SW480 (cell line): Measurements from ENCODE around the gene UQCRFS1.
A peak's percentile ranks its signal among the peaks of the same experiment; 100 is the strongest.
"Not testable (repeated sequence)": the region's sequence is repeated elsewhere in the genome, so short reads cannot be mapped to it uniquely, and the experiment has no call there.

Experiments
- DNase-seq: peaks from one replicate; pipeline ENCODE4 v3.0.0-alpha.2; 2016; ENCODE audit warnings: low spot score

Gene UQCRFS1

GRCh38 chr19:29212648-29213573 is at the start of gene UQCRFS1:
Gene UQCRFS1, minus strand, starts transcription at chr19:29213151. Its CDS starts 33 bp downstream, at chr19:29213118.
- peak; percentile 92 for DNase-seq

GRCh38 chr19:29262085-29262484 is 49.1 kb upstream of the UQCRFS1 start:
- no peak for DNase-seq

- peak; percentile 48 for DNase-seq
These were observed 47.7 kb upstream of the UQCRFS1 start for GRCh38 chr19:29260477-29261317.

- no peak for DNase-seq
These were observed 46.9 kb upstream of the UQCRFS1 start for GRCh38 chr19:29259867-29260281.

- peak; percentile 16 for DNase-seq
These were observed 46.2 kb upstream of the UQCRFS1 start for GRCh38 chr19:29259153-29259552.

- no peak for DNase-seq
These were observed 43.6 kb upstream of the UQCRFS1 start for GRCh38 chr19:29256516-29256915.

GRCh38 chr19:29255912-29256311 is 43.0 kb upstream of the UQCRFS1 start:
- DNase-seq: no peak

GRCh38 chr19:29255006-29255405 is 42.1 kb upstream of the UQCRFS1 start:
- DNase-seq: no peak

- not testable (repeated sequence) for DNase-seq
These were observed 36.8 kb upstream of the UQCRFS1 start for GRCh38 chr19:29249798-29250197.

- DNase-seq: no peak
These were observed 35.4 kb upstream of the UQCRFS1 start for GRCh38 chr19:29248332-29248844.

- no peak for DNase-seq
These were observed 34.9 kb upstream of the UQCRFS1 start for GRCh38 chr19:29247872-29248271.

GRCh38 chr19:29247471-29247870 is 34.5 kb upstream of the UQCRFS1 start:
- DNase-seq: no peak

GRCh38 chr19:29247051-29247450 is 34.1 kb upstream of the UQCRFS1 start:
- DNase-seq: no peak

GRCh38 chr19:29245215-29245614 is 32.3 kb upstream of the UQCRFS1 start:
- DNase-seq: no peak

- no peak for DNase-seq
These were observed 28.4 kb upstream of the UQCRFS1 start for GRCh38 chr19:29241324-29241723.

- no peak for DNase-seq
These were observed 26.3 kb upstream of the UQCRFS1 start for GRCh38 chr19:29239213-29239776.

- DNase-seq: no peak
These were observed 20.6 kb upstream of the UQCRFS1 start for GRCh38 chr19:29233591-29233990.

GRCh38 chr19:29232315-29232852 is 19.4 kb upstream of the UQCRFS1 start:
- DNase-seq: no peak

- not testable (repeated sequence) for DNase-seq
These were observed 18.4 kb upstream of the UQCRFS1 start for GRCh38 chr19:29231306-29231705.

- DNase-seq: no peak
These were observed 4.7 kb upstream of the UQCRFS1 start for GRCh38 chr19:29217616-29218015.

- no peak for DNase-seq
These were observed 3.1 kb upstream of the UQCRFS1 start for GRCh38 chr19:29216021-29216420.

- DNase-seq: no peak
These were observed 2.4 kb upstream of the UQCRFS1 start for GRCh38 chr19:29215322-29215845.
